Pancreas (tissue), 10 donors: ENCODE data around the gene CWF19L1. TPM values are rescaled to one million over a fixed set of nuclear protein-coding genes. Genes with fewer than 3 reads are reported as not detected.
A peak's percentile ranks its signal among the peaks of the same experiment; 100 is the strongest.

Source experiments
- ATAC-seq, 4 donors: fragments of 200-7000 bp; cut with Tn5 transposase; one replicate each; pipeline versions ENCODE4 v1.8.0 to v1.9.1; 2020; ENCODE audit warnings: mild to moderate bottlenecking in 4 of 4, moderate library complexity in 4 of 4
- DNase-seq, 6 donors: peaks; one replicate each; pipeline ENCODE4 v3.0.0-alpha.2; 2020
- FAIRE-seq: peaks from 2 replicates; lab custom pipeline; 2012; peaks lifted over from hg19 to GRCh38; lab: Jason Lieb, UNC
- H3K27ac ChIP-seq, 4 donors: fragments of 200-600 bp; sonication (generic); 1 replicate in 3 of 4; 2 replicates in 1 of 4; pipeline versions ENCODE4 v1.5.0 to v1.8.0; 2020
- H3K27me3 ChIP-seq, 4 donors: fragments of 200-600 bp; one replicate each; pipeline ENCODE4 v1.8.0; 2021
- H3K36me3 ChIP-seq, 3 donors: fragments of 200-600 bp; sonication (generic) in 1 of 3; one replicate each; pipeline versions ENCODE4 v1.5.0 to v1.8.0; 2020 to 2021
- H3K4me1 ChIP-seq, 3 donors: fragments of 200-600 bp; one replicate each; pipeline ENCODE4 v1.8.0; 2021
- H3K4me3 ChIP-seq, 4 donors: fragments of 200-600 bp; sonication (generic) in 2 of 4; one replicate each; pipeline versions ENCODE4 v1.5.0 to v1.8.0; 2020 to 2021
- H3K9me3 ChIP-seq, 4 donors: fragments of 200-600 bp; one replicate each; pipeline ENCODE4 v1.8.0; 2021
- WGBS, 2 donors: extraction: QIAGEN DNeasy Blood & Tissue Kit; methylation state at CpG; one replicate each; pipeline ENCODE4 v1.1.7; 2013; 5-methylcytosine and 5-hydroxymethylcytosine counted together
- intact Hi-C, 3 donors: fragments of 100-400 bp; cut with DNase I; formaldehyde crosslinking; loops; one replicate each; pipeline versions ENCODE4 v1.11.1 to v1.14.2; 2022
- polyA plus RNA-seq, 2 donors: library from polyadenylated mRNA; stranded (reverse); fragments of 200-250 nt; gene quantifications; one replicate each; pipeline ENCODE4 v1.2.3, GENCODE V29; 2013
- total RNA-seq, 6 donors: library from RNA; stranded (reverse); fragmentation: NEBNext Ultra II Directional in 4 of 6; extraction: Animal tissue kit (Norgen Biotek cat#: 25700) in 4 of 6; gene quantifications; one replicate each; pipeline versions ENCODE4 v1.2.1 to v1.2.4, GENCODE V29; 2021 to 2023
- TF ChIP-seq, protein P1 (sequence below), 4 donors: fragments of 200-600 bp; sonication (generic) in 3 of 4; IDR thresholded peaks; one replicate each; pipeline versions ENCODE4 v1.5.0 to v1.8.0; 2021; ENCODE audit warnings: antibody characterized with exemption in 4 of 4
- donor health status: healthy with polysubstance abuse.
- donor health status: DM: no; HTN: no; CAD: no; lungs with moderate emphysema.
- donor health status: DM: no; HTN: no; CAD: no.
- donor health status: control.
- donor health status: control.
- donor health status: Bipolar disorder and iron deficiency.
- donor health status: DM: yes; HTN: yes; CAD: no.
- donor health status: DM: no; HTN: no; CAD: no.
- donor health status: DM: no; HTN: no; CAD: no.
- donor health status: DM: yes; HTN: yes; CAD: no.

The CWF19L1 gene
- total and polyA plus RNA-seq, 8 donors, result 8.0 to 12.8 (median 10.9) TPM

DNA sequence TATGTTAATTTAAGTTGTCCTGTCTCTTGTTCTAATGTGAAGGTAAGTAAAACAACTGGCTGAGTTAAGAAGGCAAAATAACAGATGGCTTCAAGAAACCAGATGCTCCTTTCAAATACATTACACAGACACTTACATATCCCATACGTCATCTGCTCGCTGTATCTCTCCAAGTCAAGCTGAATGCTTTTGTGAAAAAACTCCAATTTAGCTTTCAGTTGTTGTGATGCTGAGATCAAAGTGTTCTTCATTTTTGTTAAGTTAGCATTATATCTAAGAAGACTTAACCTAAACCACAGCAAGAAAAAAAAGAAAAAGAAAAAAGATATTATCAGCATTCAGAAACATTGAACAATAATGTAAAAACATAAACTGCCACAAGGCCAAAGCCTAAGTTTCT is 63.1 kb downstream of the CWF19L1 start:
- Histone ChIP-seq H3K27ac (no peak overlapping the region), H3K4me3 (no peak overlapping the region), H3K4me1 (no peaks in the 10 kb centered on the region), H3K36me3 (peaks cover 2 to 21% (median 5%) of the 10 kb centered on the region in 3 donors), H3K27me3 (no peaks in the 10 kb centered on the region), H3K9me3 (no peaks in the 10 kb centered on the region)
- ATAC-seq (no peak), DNase-seq (no peak), FAIRE-seq (no peak)
- WGBS, 2 donors, result 98% methylated on average over 2 of the region's 2 CpGs
- TF ChIP-seq, protein P1, sequence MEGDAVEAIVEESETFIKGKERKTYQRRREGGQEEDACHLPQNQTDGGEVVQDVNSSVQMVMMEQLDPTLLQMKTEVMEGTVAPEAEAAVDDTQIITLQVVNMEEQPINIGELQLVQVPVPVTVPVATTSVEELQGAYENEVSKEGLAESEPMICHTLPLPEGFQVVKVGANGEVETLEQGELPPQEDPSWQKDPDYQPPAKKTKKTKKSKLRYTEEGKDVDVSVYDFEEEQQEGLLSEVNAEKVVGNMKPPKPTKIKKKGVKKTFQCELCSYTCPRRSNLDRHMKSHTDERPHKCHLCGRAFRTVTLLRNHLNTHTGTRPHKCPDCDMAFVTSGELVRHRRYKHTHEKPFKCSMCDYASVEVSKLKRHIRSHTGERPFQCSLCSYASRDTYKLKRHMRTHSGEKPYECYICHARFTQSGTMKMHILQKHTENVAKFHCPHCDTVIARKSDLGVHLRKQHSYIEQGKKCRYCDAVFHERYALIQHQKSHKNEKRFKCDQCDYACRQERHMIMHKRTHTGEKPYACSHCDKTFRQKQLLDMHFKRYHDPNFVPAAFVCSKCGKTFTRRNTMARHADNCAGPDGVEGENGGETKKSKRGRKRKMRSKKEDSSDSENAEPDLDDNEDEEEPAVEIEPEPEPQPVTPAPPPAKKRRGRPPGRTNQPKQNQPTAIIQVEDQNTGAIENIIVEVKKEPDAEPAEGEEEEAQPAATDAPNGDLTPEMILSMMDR (IDR thresholded peaks at IDR 0.05), result no peak
- intact Hi-C loops, result no loop called here

DNA sequence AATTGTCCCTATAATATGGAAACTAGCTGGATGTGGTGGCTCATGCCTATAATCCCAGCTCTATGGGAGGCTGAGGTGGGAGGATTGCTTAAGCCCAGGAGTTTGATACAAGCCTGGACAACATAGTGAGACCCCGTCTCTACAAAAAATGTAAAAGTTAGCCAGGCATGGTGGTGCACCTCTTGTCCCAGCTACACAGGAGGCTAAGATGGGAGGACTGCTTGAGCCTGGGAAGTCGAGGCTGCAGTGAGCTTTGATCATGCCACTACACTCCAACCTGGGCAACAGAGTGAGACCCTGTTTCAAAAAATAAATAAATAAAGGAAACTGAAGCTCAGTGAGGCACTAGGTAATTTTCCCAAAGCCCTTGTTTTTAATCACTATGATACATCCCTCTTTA is 65.9 kb downstream of the CWF19L1 start:
- 95% methylated on average over 2 of the region's 2 CpGs for WGBS, 2 donors
- peaks cover 2 to 32% (median 10%) of the 10 kb centered on the region in 3 donors for H3K36me3 ChIP-seq
- ATAC-seq, result no peak

DNA sequence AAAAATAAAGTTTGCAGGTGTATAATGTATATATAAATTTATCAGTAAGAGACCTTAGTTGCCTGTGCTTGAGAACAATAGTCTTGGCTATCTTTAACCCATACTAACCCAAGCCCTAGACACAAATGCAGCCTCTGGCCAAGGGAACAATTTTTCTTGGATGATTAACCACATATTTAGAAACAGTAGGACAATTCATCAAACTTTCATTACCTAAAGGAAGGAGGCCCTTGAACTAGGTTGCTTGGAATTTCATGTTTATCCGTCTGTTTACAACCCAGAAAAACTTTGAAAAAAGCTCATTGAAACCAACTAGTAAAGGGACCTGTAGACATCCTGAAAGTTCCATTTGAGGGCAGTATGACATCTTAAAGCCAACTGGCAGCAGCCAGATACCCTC is 72.7 kb downstream of the CWF19L1 start:
- H3K36me3 ChIP-seq, result peaks cover 0 to 36% (median 10%) of the 10 kb centered on the region in 3 donors
- intact Hi-C loops, result no loop called here
- DNase-seq, result no peak
- no peaks in the 10 kb centered on the region for H3K4me1 ChIP-seq
- no peak overlapping the region for H3K27ac ChIP-seq
- no peak for ATAC-seq
- H3K9me3 ChIP-seq, result no peaks in the 10 kb centered on the region
- TF ChIP-seq, protein P1 (IDR thresholded peaks at IDR 0.05), result no peak
- WGBS, 2 donors, result 61 to 77% methylated on average over 1 of the region's 1 CpG
- H3K27me3 ChIP-seq, result no peaks in the 10 kb centered on the region
- FAIRE-seq, result no peak
- H3K4me3 ChIP-seq, result no peak overlapping the region

More for the DNA sequence above, 65.9 kb downstream of the CWF19L1 start:
- Histone ChIP-seq H3K4me1 (no peaks in the 10 kb centered on the region), H3K27ac (no peak overlapping the region), H3K4me3 (no peak overlapping the region), H3K9me3 (no peaks in the 10 kb centered on the region), H3K27me3 (no peaks in the 10 kb centered on the region)
- DNase-seq, result no peak
- TF ChIP-seq, protein P1 (IDR thresholded peaks at IDR 0.05), result no peak
- intact Hi-C loops, result no loop called here
- FAIRE-seq, result no peak

DNA sequence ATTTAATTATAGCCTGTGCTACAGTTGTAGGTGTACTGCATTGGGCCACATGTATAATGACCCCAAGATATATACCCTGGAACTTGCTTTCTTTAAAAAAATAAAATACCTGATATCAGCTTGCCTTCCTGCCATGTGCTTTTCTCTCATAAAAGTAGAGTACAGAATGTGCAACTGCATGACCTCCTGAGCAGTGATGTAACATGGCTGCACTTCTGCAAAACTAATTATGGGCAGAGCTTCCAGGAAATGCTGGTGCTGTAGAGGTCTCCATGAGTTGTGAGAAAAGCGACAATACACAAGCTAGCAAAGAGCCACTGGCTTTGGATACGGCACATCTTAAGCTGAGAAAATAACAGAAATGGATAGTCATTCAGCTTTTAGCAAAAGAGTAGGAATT is 75.1 kb downstream of the CWF19L1 start:
- intact Hi-C loops, result no loop called here
- Histone ChIP-seq H3K27me3 (no peaks in the 10 kb centered on the region), H3K9me3 (no peaks in the 10 kb centered on the region), H3K36me3 (peaks cover 0 to 23% (median 4%) of the 10 kb centered on the region in 3 donors), H3K4me3 (no peak overlapping the region), H3K4me1 (peaks cover 0 to 19% (median 5%) of the 10 kb centered on the region in 3 donors), H3K27ac (no peak overlapping the region)
- no peak for FAIRE-seq
- TF ChIP-seq, protein P1 (IDR thresholded peaks at IDR 0.05), result no peak
- DNase-seq, result no peak
- 89 to 96% methylated on average over 2 of the region's 2 CpGs for WGBS, 2 donors
- peak in 1 of 4 donors; percentile 38 for ATAC-seq
